DOHH2 (cell line): ENCODE results near the gene ZBED1.

Experiments
- EZH2phosphoT487 ChIP-seq: fragments of 200-600 bp; sonication (generic); IDR thresholded peaks from 2 replicates; pipeline ENCODE4 v1.6.1; 2017; ENCODE audit warnings: borderline replicate concordance, mild to moderate bottlenecking, antibody characterized with exemption, low read length, moderate library complexity, mixed read lengths
- TF ChIP-seq, protein P1 (sequence below): fragments of 200-600 bp; sonication (generic); IDR thresholded peaks from one replicate; pipeline ENCODE4 v1.5.1; 2014; ENCODE audit warnings: antibody characterized with exemption, mild to moderate bottlenecking, low read depth, low read length; ENCODE audit not compliant: poor library complexity, severe bottlenecking

DNA sequence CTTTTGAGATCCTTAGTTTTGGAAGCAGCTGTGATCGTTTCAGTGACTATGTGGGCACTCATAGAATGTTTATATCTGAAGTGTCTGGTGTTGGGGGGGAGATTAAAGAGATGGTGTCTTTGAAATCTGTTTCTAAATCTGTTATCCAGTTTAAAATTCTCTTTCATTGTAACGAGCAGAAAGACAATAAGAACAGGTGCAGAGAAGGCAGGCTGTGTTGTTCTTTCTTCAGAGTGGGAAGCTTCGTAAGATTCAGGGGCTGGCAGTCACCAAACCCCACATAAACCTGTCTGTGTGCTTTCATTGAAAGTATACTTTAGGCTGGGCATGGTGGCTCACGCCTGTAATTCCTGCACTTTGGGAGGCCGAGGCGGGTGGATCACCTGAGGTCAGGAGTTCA, 16.3 kb upstream of the ZBED1 start:
- TF ChIP-seq, protein P1, sequence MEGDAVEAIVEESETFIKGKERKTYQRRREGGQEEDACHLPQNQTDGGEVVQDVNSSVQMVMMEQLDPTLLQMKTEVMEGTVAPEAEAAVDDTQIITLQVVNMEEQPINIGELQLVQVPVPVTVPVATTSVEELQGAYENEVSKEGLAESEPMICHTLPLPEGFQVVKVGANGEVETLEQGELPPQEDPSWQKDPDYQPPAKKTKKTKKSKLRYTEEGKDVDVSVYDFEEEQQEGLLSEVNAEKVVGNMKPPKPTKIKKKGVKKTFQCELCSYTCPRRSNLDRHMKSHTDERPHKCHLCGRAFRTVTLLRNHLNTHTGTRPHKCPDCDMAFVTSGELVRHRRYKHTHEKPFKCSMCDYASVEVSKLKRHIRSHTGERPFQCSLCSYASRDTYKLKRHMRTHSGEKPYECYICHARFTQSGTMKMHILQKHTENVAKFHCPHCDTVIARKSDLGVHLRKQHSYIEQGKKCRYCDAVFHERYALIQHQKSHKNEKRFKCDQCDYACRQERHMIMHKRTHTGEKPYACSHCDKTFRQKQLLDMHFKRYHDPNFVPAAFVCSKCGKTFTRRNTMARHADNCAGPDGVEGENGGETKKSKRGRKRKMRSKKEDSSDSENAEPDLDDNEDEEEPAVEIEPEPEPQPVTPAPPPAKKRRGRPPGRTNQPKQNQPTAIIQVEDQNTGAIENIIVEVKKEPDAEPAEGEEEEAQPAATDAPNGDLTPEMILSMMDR, result no peak
- TF ChIP-seq EZH2phosphoT487, result no peak
